ENCODE measurements around the gene MYDGF.
"Not testable (repeated sequence)": the region's sequence is repeated elsewhere in the genome, so short reads cannot be mapped to it uniquely, and the experiment has no call there.

The MYDGF gene

DNA sequence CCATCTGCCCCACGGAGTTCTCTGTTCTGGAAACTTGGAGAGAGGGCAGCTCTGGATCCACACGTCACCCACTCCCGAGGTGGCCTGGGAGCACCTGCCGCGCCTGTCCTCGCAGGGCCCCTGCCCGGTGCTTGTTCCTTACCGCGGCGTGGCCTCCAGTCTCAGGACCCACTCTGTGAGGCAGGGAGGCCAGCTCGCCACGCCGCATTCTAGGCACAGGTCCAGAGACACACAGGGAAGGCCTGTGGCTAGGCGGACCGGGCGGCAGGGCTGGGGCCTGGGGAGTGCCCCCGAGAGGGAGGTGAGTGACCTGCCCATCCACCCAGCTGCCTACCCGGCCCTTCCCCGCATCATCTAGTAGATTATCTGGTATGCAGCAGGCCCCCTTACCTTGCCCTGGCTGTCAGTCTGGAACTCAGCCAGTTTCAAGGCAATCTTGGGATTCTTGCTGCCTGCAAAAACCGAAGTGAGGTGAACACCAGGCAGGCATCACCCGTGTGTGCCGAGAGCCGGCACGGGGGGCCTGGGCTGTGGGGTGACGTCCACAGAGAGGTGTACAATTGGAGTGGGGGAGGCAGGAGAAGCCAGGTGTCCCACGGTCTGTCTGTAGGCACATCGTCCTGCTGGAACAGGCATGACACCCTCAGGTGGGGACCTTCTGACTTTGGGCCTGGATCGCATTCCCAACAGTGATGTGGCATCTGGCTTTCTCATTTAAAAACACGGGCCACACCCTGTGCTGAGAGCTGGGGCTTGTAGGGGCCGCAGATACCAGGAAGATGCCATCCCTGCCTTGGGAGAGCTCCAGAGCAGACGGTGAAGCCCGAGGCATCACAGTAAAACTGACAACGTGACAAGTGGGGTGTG, 29.9 kb upstream of the MYDGF start:
- no peak for DNase-seq

DNA sequence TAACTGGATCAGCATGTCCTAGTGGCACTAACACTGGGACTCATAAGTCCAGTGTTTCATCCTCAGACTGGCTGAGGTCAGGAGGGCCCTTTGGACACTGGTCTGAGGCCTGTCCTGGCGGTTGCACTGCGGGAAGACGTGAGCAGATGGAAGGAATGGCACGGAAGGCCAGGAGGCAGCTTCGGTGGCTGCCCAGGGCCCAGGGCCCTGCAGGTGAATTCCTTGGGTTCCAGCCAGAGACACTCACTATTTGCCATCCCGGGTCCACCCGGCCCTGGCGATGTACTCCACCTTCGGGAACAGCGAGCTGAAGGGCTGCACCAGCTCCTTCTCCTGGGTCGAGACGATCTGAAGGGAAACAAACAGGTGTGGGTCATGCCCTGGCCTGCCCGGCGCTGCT, 27.2 kb upstream of the MYDGF start:
- DNase-seq = no peak

DNA sequence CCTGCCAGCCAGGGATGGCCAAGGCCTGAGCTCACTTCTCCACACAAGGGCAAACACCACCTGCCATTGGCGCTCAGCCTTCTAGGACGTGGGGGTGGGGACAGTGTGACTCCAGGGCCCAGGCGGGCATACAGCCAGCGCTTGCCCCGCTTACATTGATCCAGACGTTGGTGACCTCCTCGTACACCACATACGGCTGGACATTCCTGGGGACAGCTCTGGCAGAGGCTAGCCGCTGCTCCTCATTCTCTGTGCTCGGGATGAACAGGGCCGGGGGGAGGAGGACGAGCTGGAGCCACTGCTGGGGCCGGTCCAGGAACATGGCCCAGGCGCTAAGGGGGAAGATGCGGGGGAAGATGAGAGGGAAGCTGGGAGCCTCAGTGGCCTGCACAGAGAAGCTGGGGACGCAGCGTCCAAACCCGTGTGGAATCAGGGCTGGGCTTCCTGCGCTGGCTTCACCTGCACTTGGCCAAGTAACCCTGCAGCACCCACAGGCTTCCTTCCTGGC, 25.1 kb upstream of the MYDGF start:
- no peak for DNase-seq

DNA sequence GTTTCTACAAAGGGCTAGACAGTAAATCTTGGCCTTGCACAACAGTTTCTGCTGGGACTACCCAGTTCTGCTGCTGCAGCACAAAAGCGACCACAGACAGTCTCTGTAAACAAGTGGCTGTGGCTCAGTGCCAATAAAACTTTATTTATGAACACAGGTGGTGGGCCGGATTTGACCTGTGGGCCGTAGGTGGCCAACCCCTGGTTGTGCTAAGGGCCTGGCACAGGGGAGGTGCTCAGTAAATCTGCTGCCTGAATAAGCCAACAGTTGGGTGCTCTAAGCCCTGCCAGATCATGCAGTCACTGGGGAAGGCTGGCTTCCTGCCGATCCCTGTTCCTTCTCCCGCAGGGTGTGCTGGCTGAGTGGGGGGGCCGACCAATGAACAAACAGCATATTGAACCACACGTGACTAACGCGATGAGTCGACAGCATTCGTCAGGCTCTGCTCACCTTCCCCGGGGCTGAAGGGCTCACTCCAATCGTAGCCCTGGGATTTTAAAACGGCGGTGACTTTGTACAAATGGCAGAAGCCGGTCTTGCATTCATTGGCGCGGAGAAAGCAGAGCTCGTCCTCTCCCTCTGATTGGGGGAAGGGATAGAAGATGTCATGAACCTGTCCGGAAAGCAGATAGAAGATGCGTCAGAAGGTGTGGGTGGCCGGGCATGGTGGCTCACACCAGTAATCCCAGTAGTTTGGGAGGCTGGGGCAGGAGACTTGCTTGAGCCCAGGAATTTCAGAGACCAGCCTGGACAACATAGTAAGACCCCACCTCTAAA, 24.3 kb upstream of the MYDGF start:
- no peak for DNase-seq

DNA sequence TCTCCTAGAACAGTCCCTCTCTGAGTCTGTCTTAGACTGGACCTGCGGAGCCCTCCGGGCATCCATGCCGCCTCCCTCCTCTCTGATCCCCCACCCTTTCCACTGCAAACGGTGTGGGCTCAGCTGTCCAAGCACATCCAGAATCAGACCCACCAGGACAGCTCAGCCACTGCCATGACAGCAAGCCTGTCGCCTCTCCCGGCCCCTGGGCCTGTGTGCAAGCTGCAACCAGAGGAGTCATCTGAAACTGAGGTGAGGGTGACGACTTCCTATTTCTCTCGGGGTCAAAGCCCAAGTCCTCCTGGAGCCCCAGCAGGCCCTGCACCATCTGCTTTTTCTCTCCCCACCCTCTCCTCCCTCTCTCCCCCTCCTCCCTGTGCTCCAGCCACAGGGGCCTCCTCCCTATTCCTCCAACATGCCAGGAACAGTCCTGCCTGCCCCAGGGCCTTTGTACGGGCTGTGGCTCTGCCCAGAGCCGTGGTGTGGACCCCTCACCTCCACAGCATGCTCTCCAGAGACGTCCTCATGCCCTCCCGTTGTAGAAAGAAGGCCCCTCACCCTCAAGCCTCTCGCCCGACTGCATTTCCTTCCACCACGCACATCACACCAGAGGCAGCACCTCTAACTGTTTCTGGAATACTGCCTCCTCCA, 23.5 kb upstream of the MYDGF start:
- no peak for DNase-seq

DNA sequence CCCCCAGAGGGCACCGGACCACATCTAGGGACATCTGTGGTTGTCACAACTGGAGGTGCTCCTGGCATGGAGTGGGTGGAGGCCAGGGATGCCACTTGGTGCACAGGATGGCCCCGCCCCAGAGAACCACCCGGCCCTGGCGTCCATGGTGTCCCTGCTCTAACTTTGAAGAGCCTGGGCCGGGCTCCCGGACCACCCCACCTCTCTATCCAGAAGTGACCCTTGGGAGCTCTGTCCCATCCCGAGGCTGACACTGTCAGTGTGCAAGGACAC, 22.9 kb upstream of the MYDGF start:
- DNase-seq = no peak

DNA sequence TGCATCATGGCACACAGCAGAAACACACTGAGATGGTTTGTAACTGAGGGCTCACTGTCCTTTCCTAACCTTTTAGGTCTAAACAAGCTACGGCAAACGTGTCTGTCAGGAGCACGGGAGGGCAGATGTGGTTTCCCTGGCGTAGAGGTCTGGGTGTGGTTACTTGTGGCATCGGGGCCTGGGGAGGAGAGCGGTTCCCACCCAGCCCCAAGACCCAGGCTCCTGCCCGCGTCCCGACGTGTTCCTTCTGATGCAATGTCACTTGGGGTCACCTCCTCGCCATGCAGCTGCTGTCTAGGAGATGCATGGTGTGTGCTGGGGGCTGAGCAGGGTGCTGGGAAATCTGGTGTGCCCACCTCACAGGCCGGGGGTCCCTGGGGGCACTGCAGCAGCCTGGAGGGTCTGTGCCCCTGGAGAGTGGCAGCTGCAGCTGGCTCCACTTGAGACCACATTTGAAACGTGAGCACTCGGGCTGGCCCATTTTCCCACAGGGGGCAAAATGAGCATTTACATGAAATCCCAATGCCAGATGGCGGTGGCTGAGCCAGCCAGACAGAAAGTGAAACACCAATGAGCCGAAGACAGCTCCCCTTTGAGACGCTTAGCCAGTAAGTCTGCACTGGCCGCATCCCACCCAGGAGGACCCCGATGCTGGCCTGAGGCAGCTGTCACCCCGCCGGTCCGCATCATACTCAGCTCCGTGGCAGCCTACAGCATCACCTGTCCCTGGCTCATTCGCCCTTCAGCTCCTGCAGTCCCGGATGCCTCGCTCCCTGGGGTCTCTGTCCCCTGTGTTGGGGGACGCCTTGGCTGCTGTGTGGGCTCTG, 22.3 kb upstream of the MYDGF start:
- DNase-seq = no peak

DNA sequence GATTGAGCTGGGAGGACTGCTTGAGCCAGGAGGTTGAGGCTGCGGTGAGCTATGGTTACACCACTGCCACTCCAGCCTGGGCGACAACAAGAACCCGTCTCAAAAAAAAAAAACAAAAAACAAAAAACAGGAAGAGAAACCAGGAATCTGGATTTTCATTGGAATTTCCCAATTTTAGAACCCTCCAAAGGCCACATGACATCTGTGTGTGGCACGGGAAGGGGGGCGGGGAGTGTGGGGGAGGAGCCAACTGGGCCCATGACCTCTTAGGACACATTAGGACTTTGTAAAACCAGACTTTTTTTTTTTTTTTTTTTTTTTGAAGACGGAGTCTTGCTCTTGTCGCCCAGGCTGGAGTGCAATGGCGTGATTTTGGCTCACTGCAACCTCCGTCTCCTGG, 21.2 kb upstream of the MYDGF start:
- DNase-seq = no peak

DNA sequence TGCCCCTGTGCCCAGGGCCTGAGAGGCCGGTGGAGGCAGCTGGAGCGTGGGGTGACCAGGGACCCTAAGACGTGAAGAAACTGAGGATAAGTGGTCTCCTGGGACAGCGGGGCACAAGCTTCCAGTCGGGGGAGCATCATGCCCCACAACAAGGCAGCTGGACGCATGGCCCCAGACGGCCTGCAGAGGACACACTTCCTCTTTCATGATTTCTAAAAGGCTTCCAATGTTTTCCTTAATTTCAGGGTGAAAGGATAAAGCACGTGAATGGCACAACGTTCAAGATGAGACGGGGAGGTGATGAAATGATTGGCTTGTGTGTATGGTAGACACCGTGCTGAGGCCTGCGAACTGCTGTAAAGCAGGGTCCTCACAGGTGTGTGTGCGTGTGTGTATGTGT, 20.2 kb upstream of the MYDGF start:
- no peak for DNase-seq

DNA sequence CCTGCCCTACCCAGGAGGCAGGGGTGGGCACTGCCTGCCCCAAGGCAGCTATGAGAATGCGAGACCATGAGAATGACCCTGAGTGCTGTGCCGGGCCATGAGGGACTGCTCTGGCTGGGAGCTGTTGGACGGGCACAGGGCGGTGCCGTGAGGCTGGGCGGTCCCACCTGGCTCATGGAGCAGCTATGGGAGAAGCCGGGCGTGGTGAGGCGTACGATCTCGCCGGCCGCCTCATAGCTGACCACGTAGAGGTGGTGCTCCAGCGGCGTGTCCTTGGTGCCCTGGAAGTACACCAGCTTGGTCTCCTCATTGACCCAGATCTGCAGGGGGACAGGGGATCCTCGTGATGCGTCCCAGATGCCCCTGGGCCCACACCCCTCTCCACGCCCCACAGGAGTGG, 19.3 kb upstream of the MYDGF start:
- no peak for DNase-seq

DNA sequence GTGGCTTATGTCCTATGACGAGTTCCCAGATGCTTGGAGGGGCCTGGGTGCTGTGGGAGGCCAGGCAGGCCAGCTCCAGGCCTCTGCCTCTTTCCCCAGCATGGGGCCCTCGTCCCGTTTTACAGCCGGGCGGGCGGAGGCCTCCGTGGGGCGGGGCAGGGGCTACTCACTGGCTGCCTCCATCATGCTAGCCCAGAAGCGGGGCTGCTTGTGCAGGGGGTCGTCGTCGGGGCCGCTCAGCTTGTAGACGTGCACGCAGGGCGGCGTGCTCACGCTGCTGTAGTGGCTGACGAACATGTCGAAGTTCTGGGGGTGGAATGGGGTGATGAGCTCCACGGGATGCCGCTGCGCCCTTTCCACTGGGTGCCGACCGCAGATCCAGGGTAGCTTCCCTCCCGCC, 18.4 kb upstream of the MYDGF start:
- DNase-seq = no peak

DNA sequence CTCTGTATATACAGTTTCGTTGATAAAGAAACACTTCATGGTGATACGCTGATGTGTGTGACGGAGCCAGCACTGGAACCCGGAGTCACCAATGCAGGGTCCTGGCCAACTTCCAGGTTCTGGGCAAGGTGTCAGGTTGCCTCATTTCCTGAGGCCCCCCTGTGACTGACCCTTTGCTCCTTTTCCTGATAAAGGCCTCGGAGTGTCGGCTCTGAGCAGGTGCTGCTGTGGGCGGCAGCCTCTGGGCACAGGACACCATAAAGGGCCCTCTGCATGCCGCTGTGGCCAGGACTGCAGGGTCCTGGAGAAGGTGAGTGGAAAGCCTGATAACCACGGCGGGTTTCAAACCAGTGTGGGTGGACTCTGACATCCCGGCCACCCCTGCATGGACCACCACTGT, 17.3 kb upstream of the MYDGF start:
- no peak for DNase-seq

DNA sequence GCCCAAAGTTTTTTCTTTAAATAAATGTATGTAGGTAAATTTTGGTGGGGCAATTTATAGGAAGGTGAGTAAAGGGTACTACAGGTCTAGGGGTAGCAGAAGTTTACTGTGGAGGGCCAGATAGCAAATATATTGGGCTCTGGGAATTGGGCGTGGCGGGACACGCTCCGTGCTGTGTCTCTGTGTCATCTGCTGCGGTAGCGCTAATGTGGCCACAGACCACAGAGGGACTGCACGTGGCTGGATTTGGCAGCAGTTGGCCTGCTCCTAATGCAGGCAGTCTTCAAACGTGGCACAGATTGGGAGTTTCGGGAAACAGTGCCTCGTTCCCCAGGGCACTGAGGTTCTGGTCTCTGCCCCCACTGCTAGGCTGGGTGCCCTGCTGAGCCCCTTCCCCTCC, 16.6 kb upstream of the MYDGF start:
- no peak for DNase-seq

DNA sequence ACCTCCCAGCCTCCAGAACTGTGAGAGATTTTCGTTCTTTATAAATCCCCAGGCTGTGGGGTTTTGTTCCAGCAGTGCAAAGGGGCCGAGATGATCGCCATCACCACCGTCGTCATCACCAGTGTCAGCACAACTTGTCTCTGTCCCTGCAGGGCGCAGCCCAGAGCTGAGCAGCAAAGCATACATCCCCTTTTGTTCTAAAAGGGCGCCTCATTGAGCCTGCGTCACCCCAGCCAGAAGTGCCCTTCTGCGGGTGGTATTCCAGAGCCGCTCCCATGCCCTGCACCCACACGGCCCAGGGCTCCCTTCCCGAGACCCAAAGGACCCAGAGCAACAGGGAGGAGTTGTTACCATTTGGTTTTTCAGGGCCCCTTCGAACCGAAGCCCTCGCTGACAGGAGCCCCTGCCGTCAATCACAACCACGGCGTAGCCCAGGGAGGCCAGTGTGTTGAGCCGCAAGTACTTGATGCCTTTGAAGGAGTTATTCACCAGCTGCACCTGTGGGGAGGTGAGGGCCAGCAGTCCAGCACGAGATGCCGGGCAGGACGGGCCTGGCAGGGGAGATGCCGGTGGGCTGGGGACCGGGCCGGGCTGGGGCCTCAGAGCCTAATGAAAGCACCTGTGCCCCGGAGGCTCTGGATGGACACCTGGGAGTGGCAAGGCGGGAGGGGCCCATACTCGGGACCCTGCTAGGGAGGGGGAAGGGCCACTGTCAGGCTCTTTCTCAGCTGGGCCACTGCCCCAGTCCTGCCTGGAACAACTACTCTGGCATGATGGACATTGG, 14.4 kb upstream of the MYDGF start:
- no peak for DNase-seq

DNA sequence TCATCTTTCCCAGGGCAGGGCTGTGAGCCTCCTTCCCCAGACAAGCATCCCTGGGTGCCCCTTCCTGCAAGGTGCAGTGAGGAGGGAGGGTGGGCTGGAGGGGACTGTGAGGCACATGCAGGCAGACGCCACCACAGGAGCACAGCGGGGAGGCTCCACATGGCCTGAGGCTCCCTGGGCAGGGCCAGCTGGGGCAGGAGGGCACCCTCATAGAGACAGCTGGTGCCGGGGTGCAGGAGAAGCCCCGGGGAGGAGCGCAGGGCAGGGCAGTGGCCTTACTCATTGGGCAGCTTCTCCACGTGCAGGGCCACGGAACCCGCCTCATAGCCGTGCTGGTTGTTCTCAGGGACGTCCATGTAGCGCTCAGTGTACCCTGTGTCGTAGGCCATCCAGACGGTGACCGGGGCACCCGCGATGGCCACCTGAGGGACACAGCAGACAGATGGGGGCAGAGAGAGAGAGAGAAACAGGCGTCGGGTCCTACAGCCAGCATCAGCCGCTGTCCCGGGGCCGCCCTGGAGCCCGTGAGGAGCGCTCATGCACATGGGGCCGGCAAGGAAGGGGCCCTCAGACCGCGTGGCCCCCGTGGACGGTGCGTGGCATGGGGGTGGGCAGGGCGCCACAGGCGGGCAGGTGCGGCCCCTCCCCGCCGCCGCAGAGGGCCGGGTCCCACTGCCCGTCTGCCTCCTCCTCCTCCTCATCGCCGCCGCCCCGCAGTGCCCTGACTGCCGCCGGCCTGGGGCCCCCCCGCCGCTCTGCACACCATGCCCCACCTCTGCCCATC, 12.5 kb upstream of the MYDGF start:
- DNase-seq = no peak

DNA sequence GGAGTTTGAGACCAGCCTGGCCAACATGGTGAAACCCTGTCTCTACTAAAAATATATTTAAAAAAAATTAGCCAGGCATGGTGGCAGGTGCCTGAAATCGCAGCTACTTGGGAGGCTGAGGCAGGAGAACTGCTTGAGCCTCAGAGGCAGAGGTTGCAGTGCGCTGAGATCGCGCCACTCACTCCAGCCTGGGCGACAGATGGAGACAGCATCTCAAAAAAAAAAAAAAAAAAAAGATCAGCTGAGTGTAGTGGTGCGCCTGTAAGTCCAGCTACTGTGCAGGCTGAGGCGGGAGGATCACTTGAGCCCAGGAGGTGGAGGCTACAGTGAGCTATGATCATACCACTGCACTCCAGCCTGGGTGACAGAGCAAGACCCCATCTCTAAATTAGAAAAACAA, 9.9 kb upstream of the MYDGF start:
- DNase-seq = not testable (repeated sequence)

DNA sequence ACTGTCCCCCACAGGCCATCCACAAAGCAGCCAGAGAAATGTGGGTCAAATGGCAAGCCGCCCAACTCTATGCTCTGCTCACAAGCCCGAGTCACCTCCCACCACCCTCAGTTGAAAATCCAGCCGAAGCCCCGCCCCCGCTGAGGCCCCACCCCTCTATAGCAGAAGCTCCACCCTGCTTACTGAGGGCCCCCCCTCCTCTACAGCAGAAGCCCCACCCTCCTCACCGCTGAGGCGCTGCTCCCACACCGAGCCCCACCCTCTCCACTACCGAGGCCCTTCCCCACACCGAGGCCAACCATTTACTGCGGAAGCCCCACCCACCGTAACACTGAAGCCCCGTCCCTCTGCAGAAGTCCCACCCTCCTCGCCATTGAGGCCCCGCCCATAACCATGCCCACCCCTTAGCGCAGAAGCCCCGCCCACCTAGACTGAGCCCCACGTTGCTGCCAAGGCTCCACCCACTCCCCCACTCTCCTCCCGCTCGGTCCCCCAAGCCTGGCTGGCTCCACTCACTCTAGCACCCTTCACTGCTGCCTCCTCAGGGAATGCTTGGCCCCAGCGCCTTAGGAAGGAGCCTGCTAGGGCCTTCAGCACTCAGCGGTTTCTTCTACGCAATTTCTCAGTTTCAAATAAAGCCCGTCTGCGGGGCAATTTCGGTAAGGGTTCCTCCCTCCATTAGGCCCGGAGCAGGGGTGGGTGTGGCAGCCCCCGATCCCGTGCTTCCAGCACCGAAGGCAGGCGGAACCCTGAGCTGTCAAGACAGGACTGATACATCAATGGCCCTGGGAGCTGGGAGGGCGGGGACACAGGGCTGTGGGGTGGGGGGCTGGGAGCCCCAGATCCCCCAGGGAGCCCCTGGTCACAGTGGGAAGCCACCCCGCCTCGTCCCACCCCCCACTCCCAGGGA, 9.0 kb upstream of the MYDGF start:
- no peak for DNase-seq

DNA sequence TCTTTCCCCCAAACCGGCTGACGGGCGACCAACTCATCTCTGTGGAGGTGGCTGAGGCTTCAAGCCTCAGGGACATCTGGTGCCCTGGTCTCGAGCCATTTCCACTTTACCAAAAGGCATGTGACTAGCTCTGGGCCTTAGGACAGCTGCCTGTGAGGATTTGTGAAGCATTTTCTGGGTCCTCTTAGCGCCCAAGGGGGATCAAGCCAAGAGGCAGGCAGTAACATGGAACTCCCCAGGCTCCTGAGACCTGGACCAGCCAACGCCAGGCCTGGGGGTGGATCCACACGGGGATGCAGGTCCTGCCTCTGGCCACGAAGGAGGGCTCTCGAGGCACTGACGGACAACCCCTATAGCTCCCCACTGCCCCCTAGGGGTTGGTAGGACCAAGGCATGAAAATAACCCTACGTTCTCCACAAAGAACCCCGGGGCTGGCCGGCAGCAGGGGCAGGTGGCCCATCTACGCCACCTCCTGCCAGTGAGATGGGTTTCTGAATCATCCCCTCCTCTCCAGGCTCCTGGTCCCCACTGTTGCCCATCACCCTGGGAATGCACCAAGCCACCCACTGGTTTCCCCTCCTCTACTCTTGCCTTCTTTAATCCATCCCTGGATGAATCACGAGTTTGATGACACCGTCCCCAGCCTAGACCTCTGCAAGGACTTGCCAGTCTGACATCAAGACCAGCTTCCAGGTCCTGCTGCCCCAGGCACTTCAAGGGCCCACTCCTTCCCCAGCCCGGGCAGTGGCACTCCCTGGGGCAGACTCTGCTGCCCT, 7.0 kb upstream of the MYDGF start:
- DNase-seq = no peak

DNA sequence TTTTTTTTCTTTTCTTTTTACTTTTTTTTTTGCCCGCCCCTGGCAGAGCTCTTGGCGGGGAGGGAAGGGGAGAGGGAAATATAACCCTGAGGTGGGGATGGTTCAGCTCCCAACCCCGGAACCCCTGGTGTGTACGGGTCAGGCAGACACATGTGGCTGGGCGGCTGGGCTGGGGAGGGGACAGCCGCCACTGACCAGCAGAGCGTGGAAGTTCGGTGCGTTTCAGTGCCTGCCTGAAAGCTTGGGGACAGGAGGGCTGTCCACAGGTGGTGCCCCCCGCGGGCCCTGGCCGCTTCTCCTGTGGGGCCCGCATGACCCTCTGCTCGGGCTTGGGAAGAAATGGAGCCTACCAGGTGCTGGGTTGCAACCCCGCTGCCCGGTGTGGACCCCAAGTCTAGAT, 5.2 kb upstream of the MYDGF start:
- DNase-seq = no peak
